ENCODE measurements around the gene FGF18. TPM values are rescaled to one million over a fixed set of nuclear protein-coding genes. Genes with fewer than 3 reads are reported as not detected.

Gene FGF18
- total RNA-seq, 4 donors from 2014 or later: 0.66 to 0.91 (median 0.86) TPM; not detected in 1

DNA sequence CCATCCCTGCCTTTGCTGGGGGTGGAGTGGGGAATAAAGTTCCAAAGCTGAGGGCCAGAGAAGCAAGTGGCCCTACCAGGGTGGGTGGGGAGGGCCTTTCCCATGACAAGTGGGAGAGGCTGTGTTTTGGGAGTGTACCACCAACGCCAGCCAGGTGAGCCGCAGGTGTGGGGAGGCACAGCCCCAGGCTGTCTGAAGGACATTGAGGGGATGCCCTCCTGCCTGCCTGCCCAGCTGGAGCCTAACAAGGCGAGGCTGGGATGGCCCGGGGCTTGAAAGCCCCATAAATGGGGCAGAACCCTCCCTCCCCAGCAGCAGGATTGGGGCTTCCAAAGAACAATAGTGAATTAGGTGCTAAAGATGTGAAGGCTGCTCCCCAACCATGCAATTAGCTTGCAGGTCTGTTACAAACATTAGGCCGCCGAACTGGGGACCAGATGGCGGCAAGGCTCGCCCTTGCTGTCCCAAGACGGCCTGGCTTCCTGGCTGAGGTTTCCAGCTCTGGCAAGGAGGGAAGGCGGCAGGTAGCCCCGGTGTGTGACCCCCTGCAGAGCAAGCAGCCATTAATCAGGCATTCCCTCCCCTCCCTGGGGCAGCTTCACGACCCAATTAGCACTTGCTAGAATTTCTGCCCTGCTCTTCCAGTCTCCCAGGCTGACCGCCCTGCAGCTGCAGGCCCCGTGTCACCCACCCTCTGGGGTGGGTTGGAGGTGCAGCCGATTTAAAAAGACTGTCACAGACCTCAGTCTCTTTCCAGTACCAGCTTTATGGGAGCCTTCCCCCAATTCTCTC is 42.9 kb downstream of the FGF18 start:
- 81% methylated on average over 7 of the region's 15 CpGs for WGBS
- Histone ChIP-seq H3K4me1 (no peaks in the 10 kb centered on the region), H3K27ac (replicated peaks in 1 of 4) (no peak overlapping the region), H3K27me3 (peaks cover 0 to 4% (median 0%) of the 10 kb centered on the region in 4 donors), H3K9me3 (no peaks in the 10 kb centered on the region), H3K36me3 (no peaks in the 10 kb centered on the region), H3K4me3 (no peak overlapping the region)
- intact Hi-C loops (cut with DNase I): no loop called here
- DNase-seq (ENCODE audit: extremely low spot score): no peak
- TF ChIP-seq EP300 (IDR thresholded peaks at IDR 0.05) (no peak), POLR2A (IDR thresholded peaks at IDR 0.05; ENCODE audit: low read depth) (no peak), POLR2AphosphoS5 (IDR thresholded peaks at IDR 0.05) (no peak)
- TF ChIP-seq, protein P1, sequence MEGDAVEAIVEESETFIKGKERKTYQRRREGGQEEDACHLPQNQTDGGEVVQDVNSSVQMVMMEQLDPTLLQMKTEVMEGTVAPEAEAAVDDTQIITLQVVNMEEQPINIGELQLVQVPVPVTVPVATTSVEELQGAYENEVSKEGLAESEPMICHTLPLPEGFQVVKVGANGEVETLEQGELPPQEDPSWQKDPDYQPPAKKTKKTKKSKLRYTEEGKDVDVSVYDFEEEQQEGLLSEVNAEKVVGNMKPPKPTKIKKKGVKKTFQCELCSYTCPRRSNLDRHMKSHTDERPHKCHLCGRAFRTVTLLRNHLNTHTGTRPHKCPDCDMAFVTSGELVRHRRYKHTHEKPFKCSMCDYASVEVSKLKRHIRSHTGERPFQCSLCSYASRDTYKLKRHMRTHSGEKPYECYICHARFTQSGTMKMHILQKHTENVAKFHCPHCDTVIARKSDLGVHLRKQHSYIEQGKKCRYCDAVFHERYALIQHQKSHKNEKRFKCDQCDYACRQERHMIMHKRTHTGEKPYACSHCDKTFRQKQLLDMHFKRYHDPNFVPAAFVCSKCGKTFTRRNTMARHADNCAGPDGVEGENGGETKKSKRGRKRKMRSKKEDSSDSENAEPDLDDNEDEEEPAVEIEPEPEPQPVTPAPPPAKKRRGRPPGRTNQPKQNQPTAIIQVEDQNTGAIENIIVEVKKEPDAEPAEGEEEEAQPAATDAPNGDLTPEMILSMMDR (IDR thresholded peaks at IDR 0.05): no peak

DNA sequence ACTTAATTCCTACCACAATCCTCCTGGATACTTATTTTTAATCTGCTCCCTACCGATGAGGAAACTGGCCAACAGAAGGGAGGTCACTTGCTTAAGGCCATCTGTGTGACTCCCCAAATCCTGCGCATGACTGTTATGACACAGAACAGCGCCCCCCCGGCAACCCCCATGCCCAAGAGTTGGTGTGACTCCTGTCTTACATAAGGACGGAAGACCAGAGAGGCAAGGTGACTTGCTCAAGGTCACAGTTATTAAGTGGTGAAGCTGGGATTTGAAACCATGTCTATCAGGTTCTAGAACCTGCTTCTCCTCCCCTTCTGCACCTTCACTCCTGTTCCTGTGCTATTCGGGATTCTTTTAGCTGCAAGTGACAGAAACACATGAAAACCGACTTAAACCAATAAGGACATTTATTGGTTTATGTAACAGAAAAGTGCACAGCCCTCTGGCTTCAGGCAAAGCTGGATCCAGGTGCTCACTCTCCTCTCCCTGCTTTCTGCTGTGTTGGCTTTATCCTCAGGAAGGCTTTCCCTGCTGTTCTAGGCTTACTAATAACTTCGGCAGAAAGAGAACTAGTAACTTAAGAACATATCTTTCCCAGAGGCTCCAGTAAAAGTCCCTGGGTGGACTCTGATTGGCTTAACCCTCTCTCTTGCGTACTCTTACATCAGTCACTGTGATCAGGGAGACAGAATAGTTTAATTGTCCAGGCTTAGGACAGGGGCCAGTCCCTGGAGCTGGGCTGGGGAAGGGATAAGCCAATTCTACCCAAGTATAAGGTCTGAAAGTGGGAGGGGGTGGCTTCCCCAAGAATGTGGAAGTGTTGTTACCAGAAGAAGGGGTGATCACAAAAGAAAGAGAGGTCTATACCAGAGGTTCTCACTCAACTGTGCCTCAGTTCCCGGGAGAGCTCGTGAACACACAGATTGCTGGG is 43.7 kb downstream of the FGF18 start:
- Histone ChIP-seq H3K4me3 (no peak overlapping the region), H3K27ac (replicated peaks in 1 of 4) (no peak overlapping the region), H3K36me3 (no peaks in the 10 kb centered on the region), H3K4me1 (no peaks in the 10 kb centered on the region), H3K27me3 (peaks cover 0 to 4% (median 0%) of the 10 kb centered on the region in 4 donors), H3K9me3 (no peaks in the 10 kb centered on the region)
- DNase-seq (ENCODE audit: extremely low spot score): no peak
- TF ChIP-seq POLR2A (IDR thresholded peaks at IDR 0.05; ENCODE audit: low read depth) (no peak), EP300 (IDR thresholded peaks at IDR 0.05) (no peak), POLR2AphosphoS5 (IDR thresholded peaks at IDR 0.05) (no peak)
- TF ChIP-seq, protein P1 (IDR thresholded peaks at IDR 0.05): no peak
- WGBS: 89% methylated on average over 11 of the region's 11 CpGs
- intact Hi-C loops (cut with DNase I): no loop called here

DNA sequence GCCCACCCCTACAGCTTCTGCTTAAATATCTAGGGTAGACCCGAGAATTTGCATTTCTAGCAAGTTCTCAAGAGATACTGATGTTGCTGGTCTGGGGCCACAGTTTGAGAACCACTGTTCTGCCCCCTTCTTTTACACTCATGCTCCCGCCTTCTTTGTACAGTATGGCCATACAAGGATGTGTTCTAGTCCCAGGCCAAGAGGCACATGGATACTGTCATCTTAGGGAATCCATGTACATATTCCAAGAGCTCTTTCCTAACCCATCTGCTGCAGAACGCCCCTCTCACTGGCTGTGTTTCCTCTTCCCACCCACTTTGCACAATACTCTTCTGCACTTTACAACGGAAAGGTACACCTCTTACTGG is 44.4 kb downstream of the FGF18 start:
- Histone ChIP-seq H3K36me3 (no peaks in the 10 kb centered on the region), H3K9me3 (no peaks in the 10 kb centered on the region), H3K4me3 (no peak overlapping the region), H3K27ac (replicated peaks in 1 of 4) (no peak overlapping the region), H3K4me1 (no peaks in the 10 kb centered on the region), H3K27me3 (peaks cover 0 to 4% (median 0%) of the 10 kb centered on the region in 4 donors)
- DNase-seq (ENCODE audit: extremely low spot score): no peak
- WGBS: 69% methylated on average over 4 of the region's 4 CpGs
- intact Hi-C loops (cut with DNase I): no loop called here
- no peak for TF ChIP-seq POLR2AphosphoS5 (IDR thresholded peaks at IDR 0.05)
- TF ChIP-seq, protein P1 (IDR thresholded peaks at IDR 0.05): no peak
- TF ChIP-seq POLR2A (IDR thresholded peaks at IDR 0.05; ENCODE audit: low read depth): no peak
- TF ChIP-seq EP300 (IDR thresholded peaks at IDR 0.05): no peak

DNA sequence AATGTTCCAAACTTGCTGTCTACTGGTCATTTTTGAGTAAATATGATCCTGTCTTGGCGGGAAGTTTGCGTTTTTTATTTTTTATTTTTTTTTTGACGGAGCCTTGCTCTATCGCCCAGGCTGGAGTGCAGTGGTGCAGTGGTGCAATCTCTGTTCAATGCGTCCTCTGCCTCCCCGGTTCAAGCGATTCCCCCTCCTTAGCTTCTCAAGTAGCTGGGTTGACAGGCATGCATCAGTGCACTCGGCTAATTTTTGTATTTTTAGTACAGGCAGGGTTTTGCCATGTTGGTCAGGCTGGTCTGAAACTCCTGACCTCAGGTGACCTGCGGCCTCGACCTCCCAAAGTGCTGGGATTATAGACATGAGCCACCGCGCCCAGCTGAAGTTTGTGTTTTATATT is 45.4 kb downstream of the FGF18 start:
- Histone ChIP-seq H3K36me3 (no peaks in the 10 kb centered on the region), H3K27me3 (peaks cover 0 to 2% (median 0%) of the 10 kb centered on the region in 4 donors), H3K9me3 (no peaks in the 10 kb centered on the region), H3K27ac (replicated peaks in 1 of 4) (no peak overlapping the region), H3K4me1 (no peaks in the 10 kb centered on the region), H3K4me3 (no peak overlapping the region)
- WGBS: 88% methylated on average over 12 of the region's 12 CpGs
- TF ChIP-seq EP300 (IDR thresholded peaks at IDR 0.05) (no peak), POLR2A (IDR thresholded peaks at IDR 0.05; ENCODE audit: low read depth) (no peak), POLR2AphosphoS5 (IDR thresholded peaks at IDR 0.05) (no peak)
- TF ChIP-seq, protein P1 (IDR thresholded peaks at IDR 0.05): no peak
- no peak for DNase-seq (ENCODE audit: extremely low spot score)
- intact Hi-C loops (cut with DNase I): no loop called here
